Sigmoid colon (tissue), 4 donors: Measurements from ENCODE around the gene TUBB4A.

ENCODE experiments used
- POLR2A ChIP-seq, 2 donors: fragments of 450-650 bp; IDR thresholded peaks; one replicate each; pipeline ENCODE4 v1.6.1; 2016; ENCODE audit warnings: antibody characterized with exemption in 2 of 2, mild to moderate bottlenecking in 2 of 2, moderate library complexity in 2 of 2
- POLR2AphosphoS5 ChIP-seq, 4 donors: sonication (generic); formaldehyde crosslinking; IDR thresholded peaks; one replicate each; pipeline ENCODE4 v1.6.1; 2017; ENCODE audit warnings: antibody characterized with exemption in 4 of 4
- TF ChIP-seq, protein P1 (sequence below), 4 experiments: fragments of 450-650 bp in 3 of 4; fragments of 200-600 bp in 1 of 4; IDR thresholded peaks; one replicate each; pipeline ENCODE4 v1.5.1; 2016 to 2019; ENCODE audit warnings: antibody characterized with exemption in 4 of 4, mild to moderate bottlenecking in 3 of 4, moderate library complexity in 2 of 4

DNA sequence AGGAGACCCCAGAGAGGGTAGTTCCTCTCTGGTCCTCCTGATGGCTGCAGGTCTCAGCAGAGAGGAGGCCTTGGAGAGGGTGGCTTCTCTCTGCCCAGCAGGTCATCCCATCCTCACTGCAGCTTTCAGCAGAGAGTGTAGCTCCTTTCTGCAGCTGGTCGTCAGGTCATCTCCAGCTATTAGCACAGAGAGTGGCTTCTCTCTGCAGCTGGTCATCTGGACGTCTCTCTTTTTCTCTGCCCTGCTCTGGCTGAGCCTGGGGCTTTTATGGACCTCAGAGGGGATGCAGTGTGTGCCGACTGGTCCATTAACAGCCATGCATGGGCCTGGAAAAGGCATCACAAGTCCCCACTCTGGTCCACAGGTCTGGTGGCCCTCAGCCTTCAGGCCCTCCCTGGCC is 49.0 kb upstream of the TUBB4A start:
- TF ChIP-seq, protein P1, sequence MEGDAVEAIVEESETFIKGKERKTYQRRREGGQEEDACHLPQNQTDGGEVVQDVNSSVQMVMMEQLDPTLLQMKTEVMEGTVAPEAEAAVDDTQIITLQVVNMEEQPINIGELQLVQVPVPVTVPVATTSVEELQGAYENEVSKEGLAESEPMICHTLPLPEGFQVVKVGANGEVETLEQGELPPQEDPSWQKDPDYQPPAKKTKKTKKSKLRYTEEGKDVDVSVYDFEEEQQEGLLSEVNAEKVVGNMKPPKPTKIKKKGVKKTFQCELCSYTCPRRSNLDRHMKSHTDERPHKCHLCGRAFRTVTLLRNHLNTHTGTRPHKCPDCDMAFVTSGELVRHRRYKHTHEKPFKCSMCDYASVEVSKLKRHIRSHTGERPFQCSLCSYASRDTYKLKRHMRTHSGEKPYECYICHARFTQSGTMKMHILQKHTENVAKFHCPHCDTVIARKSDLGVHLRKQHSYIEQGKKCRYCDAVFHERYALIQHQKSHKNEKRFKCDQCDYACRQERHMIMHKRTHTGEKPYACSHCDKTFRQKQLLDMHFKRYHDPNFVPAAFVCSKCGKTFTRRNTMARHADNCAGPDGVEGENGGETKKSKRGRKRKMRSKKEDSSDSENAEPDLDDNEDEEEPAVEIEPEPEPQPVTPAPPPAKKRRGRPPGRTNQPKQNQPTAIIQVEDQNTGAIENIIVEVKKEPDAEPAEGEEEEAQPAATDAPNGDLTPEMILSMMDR (IDR thresholded peaks at IDR 0.05) = no peak
- no peak for TF ChIP-seq POLR2A (IDR thresholded peaks at IDR 0.05)
- no peak for TF ChIP-seq POLR2AphosphoS5 (IDR thresholded peaks at IDR 0.05)
